ENCODE results near the gene IGSF10.
A peak's percentile ranks its signal among the peaks of the same experiment; 100 is the strongest.

The IGSF10 gene

GRCh38 chr3:151459358-151459757 lies 1.5 kb downstream of the IGSF10 start:
- DNase-seq: no peak

GRCh38 chr3:151456065-151456464 lies 4.8 kb downstream of the IGSF10 start:
- DNase-seq: no peak

- no peak for DNase-seq
Measured at GRCh38 chr3:151452841-151453240, 8.0 kb downstream of the IGSF10 start.

GRCh38 chr3:151452368-151452767 lies 8.5 kb downstream of the IGSF10 start:
- no peak for DNase-seq

GRCh38 chr3:151446002-151446340 lies 14.9 kb downstream of the IGSF10 start:
- DNase-seq: no peak

GRCh38 chr3:151445273-151446001 lies 15.4 kb downstream of the IGSF10 start:
- DNase-seq: peak; percentile 53

- DNase-seq: no peak
Measured at GRCh38 chr3:151443583-151443982, 17.3 kb downstream of the IGSF10 start.

- no peak for DNase-seq
Measured at GRCh38 chr3:151440940-151441339, 19.9 kb downstream of the IGSF10 start.

GRCh38 chr3:151439652-151440125 lies 21.2 kb downstream of the IGSF10 start:
- peak; percentile 65 for DNase-seq

- no peak for DNase-seq
Measured at GRCh38 chr3:151437906-151438305, 23.0 kb downstream of the IGSF10 start.

- DNase-seq: no peak
Measured at GRCh38 chr3:151436675-151437446, 24.0 kb downstream of the IGSF10 start.

GRCh38 chr3:151434151-151434890 lies 26.5 kb downstream of the IGSF10 start:
- peak; percentile 42 for DNase-seq

GRCh38 chr3:151432616-151433372 lies 28.1 kb downstream of the IGSF10 start:
- no peak for DNase-seq

GRCh38 chr3:151431940-151432339 lies 28.9 kb downstream of the IGSF10 start:
- DNase-seq: no peak

- DNase-seq: no peak
Measured at GRCh38 chr3:151430821-151431484, 29.9 kb downstream of the IGSF10 start.

- DNase-seq: no peak
Measured at GRCh38 chr3:151428386-151428785, 32.5 kb downstream of the IGSF10 start.

- DNase-seq: no peak
Measured at GRCh38 chr3:151426341-151426657, 34.6 kb downstream of the IGSF10 start.

- peak; percentile 11 for DNase-seq
Measured at GRCh38 chr3:151425627-151426340, 35.1 kb downstream of the IGSF10 start.

- no peak for DNase-seq
Measured at GRCh38 chr3:151423091-151423490, 37.8 kb downstream of the IGSF10 start.

- peak; percentile 22 for DNase-seq
Measured at GRCh38 chr3:151421938-151422337, 38.9 kb downstream of the IGSF10 start.

GRCh38 chr3:151419806-151420205 lies 41.1 kb downstream of the IGSF10 start:
- DNase-seq: no peak

GRCh38 chr3:151415289-151415688 lies 45.6 kb downstream of the IGSF10 start:
- DNase-seq: no peak
